MCF 10A (cell line): Measurements from ENCODE around the gene CRY1. TPM values are rescaled to one million over a fixed set of nuclear protein-coding genes. Genes with fewer than 3 reads are reported as not detected.

ENCODE experiments used
- BruUV-seq: library from RNA; stranded (reverse); fragments of 400-500 nt; replicated peaks from 2 replicates; lab custom pipeline; 2021; lab: Mats Ljungman, UMichigan
- CTCF ChIA-PET: fragments of 300-600 bp; sonication (Branson Sonifier 250); formaldehyde crosslinking; extraction: SDS; loops from one replicate; lab custom pipeline; 2021; ENCODE audit warnings: antibody characterized with exemption, inconsistent platforms; lab: Yijun Ruan, JAX
- POLR2A ChIA-PET: fragments of 300-600, 350-650 bp; sonication (Branson Sonifier 250); formaldehyde crosslinking; extraction: SDS; loops from one replicate; lab custom pipeline; 2020; ENCODE audit warnings: antibody characterized with exemption, inconsistent platforms; lab: Yijun Ruan, JAX
- DNase-seq: peaks from one replicate; pipeline ENCODE4 v3.0.0-alpha.2; 2018; ENCODE audit not compliant: unreplicated experiment
- H3K27ac Mint-ChIP-seq: one replicate; pipeline ENCODE4 v1.8.0; 2022; ENCODE audit warnings: mild to moderate bottlenecking, low read depth, mixed read lengths; ENCODE audit not compliant: unreplicated experiment
- H3K27me3 Mint-ChIP-seq: one replicate; pipeline ENCODE4 v1.8.0; 2022; ENCODE audit warnings: mixed read lengths; ENCODE audit not compliant: insufficient read depth, unreplicated experiment
- H3K36me3 Mint-ChIP-seq: one replicate; pipeline ENCODE4 v1.8.0; 2022; ENCODE audit warnings: mild to moderate bottlenecking, moderate library complexity, mixed read lengths; ENCODE audit not compliant: insufficient read depth, unreplicated experiment
- H3K4me1 Mint-ChIP-seq: one replicate; pipeline ENCODE4 v1.8.0; 2022; ENCODE audit warnings: mixed read lengths; ENCODE audit not compliant: insufficient read depth, unreplicated experiment
- H3K4me3 Mint-ChIP-seq: one replicate; pipeline ENCODE4 v1.8.0; 2022; ENCODE audit warnings: mild to moderate bottlenecking, moderate library complexity, mixed read lengths; ENCODE audit not compliant: unreplicated experiment
- H3K9me3 Mint-ChIP-seq: one replicate; pipeline ENCODE4 v1.8.0; 2022; ENCODE audit warnings: mixed read lengths; ENCODE audit not compliant: unreplicated experiment
- CTCF ChIP-seq: fragments of 200-600 bp; IDR thresholded peaks from one replicate; pipeline ENCODE4 v1.8.0; 2022; ENCODE audit warnings: antibody characterized with exemption, mild to moderate bottlenecking; ENCODE audit not compliant: unreplicated experiment
- intact Hi-C: fragments of 100-400 bp; cut with micrococcal nuclease; formaldehyde crosslinking; loops from 2 replicates; pipeline ENCODE4 v1.14.1; 2022
- total RNA-seq: library from RNA; stranded (reverse); gene quantifications from 2 replicates; pipeline ENCODE4 v1.2.3, GENCODE V29; 2022

The CRY1 gene
- total RNA-seq, 1 experiment from 2014 or later, result 11.6 TPM

GRCh38 chr12:106962286-106962685 lies 131.1 kb downstream of the CRY1 start:
- TF ChIP-seq CTCF, result no peak
- Mint-ChIP-seq H3K36me3 (peaks cover 42% of the 10 kb centered on the region), H3K4me1 (peaks cover 29% of the 10 kb centered on the region), H3K27ac (peak overlapping the region; percentile 27), H3K4me3 (no peak overlapping the region), H3K27me3 (no peaks in the 10 kb centered on the region), H3K9me3 (no peaks in the 10 kb centered on the region)
- POLR2A ChIA-PET, result interaction anchor here (0.7 kb wide), 1 partner anchor 10 kb away, joined by 3 read pairs; no protein-coding TSS in a partner anchor
- BruUV-seq, result no TSS peak
- intact Hi-C loops, result no loop called here
- CTCF ChIA-PET, result interaction anchor here (0.7 to 1.2 kb wide), 3 partner anchors 15 to 1328 kb away, joined by 3 to 4 read pairs (median 3); no protein-coding TSS in a partner anchor
- no peak for DNase-seq

- H3K36me3 Mint-ChIP-seq, result peaks cover 30% of the 10 kb centered on the region
- TF ChIP-seq CTCF, result no peak
- BruUV-seq, result no TSS peak
- CTCF ChIA-PET, result interaction anchor here (0.5 to 1.1 kb wide), 4 partner anchors 21 to 1241 kb away, joined by 3 to 4 read pairs (median 4); no protein-coding TSS in a partner anchor
- no peaks in the 10 kb centered on the region for H3K9me3 Mint-ChIP-seq
- H3K27me3 Mint-ChIP-seq, result no peaks in the 10 kb centered on the region
- POLR2A ChIA-PET, result interaction anchor here (0.8 to 2.0 kb wide), 4 partner anchors 14 to 27 kb away, joined by 3 to 7 read pairs (median 5); partner anchors contain the start of gene MTERF2
- no peak for DNase-seq
- H3K4me1 Mint-ChIP-seq, result peaks cover 29% of the 10 kb centered on the region
- no peak overlapping the region for H3K4me3 Mint-ChIP-seq
- intact Hi-C loops, result no loop called here
- H3K27ac Mint-ChIP-seq, result no peak overlapping the region
These were observed 132.9 kb downstream of the CRY1 start for GRCh38 chr12:106960443-106960842.

- peak overlapping the region; percentile 95 for H3K27ac Mint-ChIP-seq
- TF ChIP-seq CTCF, result no peak
These were observed 135.8 kb downstream of the CRY1 start for GRCh38 chr12:106957583-106957982.

GRCh38 chr12:106956048-106956578 lies 137.2 kb downstream of the CRY1 start:
- no peaks in the 10 kb centered on the region for H3K27me3 Mint-ChIP-seq
- no peaks in the 10 kb centered on the region for H3K9me3 Mint-ChIP-seq
- peak overlapping the region; percentile 95 for H3K27ac Mint-ChIP-seq
- H3K4me3 Mint-ChIP-seq, result peak overlapping the region; percentile 95
- TF ChIP-seq CTCF, result no peak
- H3K36me3 Mint-ChIP-seq, result peaks cover 16% of the 10 kb centered on the region
- POLR2A ChIA-PET, result interaction anchor here (0.6 to 3.0 kb wide), 16 partner anchors 9 to 1395 kb away, joined by 3 to 24 read pairs (median 5); partner anchors contain the start of genes CRY1, MTERF2 and POLR3B
- no TSS peak for BruUV-seq
- H3K4me1 Mint-ChIP-seq, result peaks cover 14% of the 10 kb centered on the region
- intact Hi-C loops, result loop anchor here (1.0 to 5.0 kb wide), 2 partner anchors 136 to 561 kb away; no protein-coding TSS in a partner anchor
- CTCF ChIA-PET, result interaction anchor here (0.6 to 1.6 kb wide), 6 partner anchors 9 to 568 kb away, joined by 3 to 5 read pairs (median 3); no protein-coding TSS in a partner anchor
- DNase-seq, result peak; percentile 57

More at GRCh38 chr12:106957583-106957982, 135.8 kb downstream of the CRY1 start:
- H3K36me3 Mint-ChIP-seq, result peaks cover 19% of the 10 kb centered on the region
- POLR2A ChIA-PET, result interaction anchor here (0.8 to 2.2 kb wide), 5 partner anchors 13 to 136 kb away, joined by 3 to 8 read pairs (median 5); partner anchors contain the start of genes CRY1 and MTERF2
- H3K9me3 Mint-ChIP-seq, result no peaks in the 10 kb centered on the region
- no peaks in the 10 kb centered on the region for H3K27me3 Mint-ChIP-seq
- BruUV-seq, result no TSS peak
- CTCF ChIA-PET, result no interaction called here
- intact Hi-C loops, result loop anchor here (5.0 kb wide), 1 partner anchor 560 kb away; no protein-coding TSS in a partner anchor
- peak overlapping the region; percentile 95 for H3K4me3 Mint-ChIP-seq
- no peak for DNase-seq
- peaks cover 23% of the 10 kb centered on the region for H3K4me1 Mint-ChIP-seq
